Activated CD8-positive, alpha-beta memory T cell treated with anti-CD3 and anti-CD28 coated beads for 48 hours (primary cell): ENCODE data around the gene PHKA2.

ENCODE experiments used
- DNase-seq, 3 experiments: peaks; one replicate each; pipeline ENCODE4 v3.0.0-alpha.2; 2020; ENCODE audit warnings: low read depth in 2 of 3, low spot score in 2 of 3

Gene PHKA2

DNA sequence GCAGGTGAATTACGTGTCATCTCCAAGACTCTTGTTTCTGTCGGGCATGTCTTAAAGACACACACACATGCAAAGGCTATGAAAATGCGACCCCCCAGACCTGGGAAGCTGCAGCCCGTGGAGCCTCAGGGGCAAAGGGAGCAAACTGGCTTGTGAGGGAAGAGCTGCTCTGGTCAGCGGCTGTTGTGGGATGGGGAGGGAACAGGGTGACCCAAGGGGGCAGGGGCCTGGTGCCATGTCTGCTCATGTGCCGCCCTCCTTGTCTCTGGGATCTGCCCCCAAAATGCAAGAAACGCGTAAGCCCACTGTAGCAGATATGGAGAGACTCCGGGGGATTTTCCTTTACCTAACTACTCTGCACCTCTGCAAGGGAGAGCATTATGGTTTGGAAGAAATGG lies 92.4 kb downstream of the PHKA2 start:
- DNase-seq = no peak

DNA sequence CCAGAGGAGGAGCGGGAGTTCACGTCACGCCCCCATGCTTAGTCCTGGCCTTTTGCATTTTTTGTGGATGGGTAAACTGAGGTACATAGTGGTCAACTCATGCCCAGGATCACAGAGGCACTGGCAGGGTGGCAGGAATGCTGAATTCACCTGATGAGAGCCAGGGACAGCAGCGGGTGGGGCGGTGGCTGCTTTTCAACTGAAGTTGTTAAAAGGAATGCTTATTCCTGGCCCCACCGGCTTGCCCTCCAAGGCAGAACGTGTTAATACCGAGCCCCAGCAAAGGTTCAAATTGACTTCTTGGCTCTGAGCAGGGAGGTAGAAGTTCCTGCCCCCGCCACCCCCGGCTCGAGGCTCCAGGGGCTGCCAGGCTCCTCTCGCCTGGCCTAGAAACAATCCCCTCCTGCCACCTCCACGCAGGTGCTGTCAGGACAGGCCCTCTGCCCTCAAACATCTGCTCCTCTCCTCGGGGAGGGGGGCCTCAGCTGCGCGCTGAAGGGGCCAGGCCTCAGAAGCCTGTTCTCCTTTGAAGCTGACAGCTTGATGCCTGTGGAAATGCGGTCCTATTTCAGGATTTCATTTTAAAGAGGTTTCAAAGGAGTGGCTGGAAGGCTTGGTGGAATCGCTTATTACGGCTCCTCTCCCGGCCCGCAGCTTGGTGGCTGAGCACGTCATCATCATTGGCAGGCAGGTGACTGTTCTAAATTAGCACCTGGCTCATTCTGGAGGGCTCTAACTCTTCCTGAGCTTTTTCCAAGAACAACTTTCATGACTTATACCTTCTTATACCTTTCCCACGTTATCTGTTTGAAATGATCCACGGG lies 93.0 kb downstream of the PHKA2 start:
- DNase-seq = no peak

GRCh38 chrX:18890049-18890381 lies 93.9 kb downstream of the PHKA2 start:
- DNase-seq = no peak

DNA sequence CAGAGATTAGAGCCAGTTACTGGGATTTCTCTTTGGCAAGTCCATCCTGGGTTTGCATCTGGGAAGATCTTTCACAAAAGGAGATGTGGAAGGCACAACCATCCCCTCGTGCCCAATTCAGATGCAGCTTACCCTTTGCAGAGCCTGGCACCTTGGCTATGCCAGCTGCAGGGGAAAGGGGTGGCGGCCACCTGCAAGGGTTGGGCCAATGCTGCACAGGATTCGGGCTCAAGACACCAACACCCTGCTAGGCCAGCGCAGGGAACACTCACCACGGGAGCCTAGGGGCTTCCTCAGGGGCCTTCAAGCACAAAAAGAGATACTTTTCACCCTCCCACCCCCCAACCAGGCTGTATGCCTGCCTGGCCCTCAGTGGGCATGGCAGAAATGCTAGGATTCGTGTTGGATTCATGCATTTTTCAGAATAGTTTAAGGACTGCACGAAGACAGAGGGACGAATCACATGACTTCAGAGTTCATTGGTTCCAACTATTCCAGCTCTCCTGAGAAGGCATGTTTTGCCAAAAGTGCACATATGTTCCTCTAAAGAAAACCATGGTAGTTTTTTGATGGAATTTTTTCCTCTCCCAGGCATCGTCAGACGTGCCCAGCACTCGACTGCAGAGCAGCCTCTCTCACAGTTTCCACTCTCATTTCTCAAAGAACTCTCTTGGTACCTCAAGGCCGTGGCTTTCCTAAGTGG lies 94.4 kb downstream of the PHKA2 start:
- no peak for DNase-seq

GRCh38 chrX:18888281-18888680 lies 95.6 kb downstream of the PHKA2 start:
- DNase-seq = no peak

DNA sequence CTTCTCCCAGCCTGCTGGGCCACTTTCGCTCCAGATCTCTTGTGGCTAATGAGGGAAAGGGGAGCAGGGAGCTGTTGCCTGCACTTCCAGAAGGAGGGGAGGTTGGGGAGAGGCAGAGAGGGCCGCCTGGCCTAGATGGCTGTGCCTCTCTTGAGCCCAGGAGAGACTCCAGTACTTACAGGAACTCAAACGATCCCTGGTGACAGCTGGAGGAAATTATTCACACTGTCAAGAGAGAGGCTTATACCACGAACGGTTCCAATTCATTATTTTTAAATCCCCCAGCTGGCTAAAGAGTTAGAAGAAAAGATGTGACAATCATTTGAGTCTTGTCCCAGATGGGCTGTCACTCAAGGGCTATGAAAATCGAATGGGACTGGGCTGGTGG lies 96.1 kb downstream of the PHKA2 start:
- DNase-seq = no peak

GRCh38 chrX:18887177-18887824 lies 96.6 kb downstream of the PHKA2 start:
- DNase-seq = no peak

DNA sequence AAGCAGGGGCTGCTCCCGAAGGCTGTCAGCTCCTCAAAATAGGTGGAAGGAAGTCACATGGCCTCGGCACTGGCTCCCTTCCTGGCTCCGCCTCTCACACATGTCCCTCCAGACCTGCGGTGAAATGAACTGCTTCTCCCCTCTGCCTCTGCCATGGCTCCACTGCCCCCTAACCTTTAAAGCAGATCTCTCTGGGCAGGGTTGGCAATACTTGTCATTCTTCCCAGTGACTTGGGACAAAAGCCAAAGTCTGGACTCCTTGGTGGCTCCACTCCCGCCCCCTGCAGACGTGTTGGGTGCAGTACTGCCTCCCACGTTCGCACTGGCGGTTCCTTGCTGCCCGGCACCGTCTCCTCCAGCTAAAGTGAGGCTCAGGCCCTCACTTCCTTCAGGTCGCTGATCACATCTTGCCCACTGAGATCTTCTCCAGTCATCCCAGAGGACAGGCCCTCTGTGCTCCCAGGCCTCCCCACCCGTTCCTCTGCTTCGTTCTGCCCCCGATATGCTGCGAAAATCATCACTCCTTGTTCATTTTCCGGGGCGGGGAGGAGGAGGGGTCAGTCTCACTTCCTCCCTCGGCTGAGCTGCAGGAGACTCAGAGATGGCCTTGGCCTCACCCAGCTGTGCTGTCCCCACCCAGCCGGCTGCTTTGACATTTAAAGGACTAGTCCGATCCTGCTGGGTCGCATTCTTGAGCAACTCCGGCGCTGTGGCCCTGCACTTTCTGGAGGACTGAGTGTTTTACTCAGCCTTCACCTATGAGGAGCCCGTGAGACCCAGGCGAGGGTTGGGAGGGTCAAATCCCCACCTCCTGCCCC lies 97.4 kb downstream of the PHKA2 start:
- peak in 1 of 3 experiments; percentile 7 for DNase-seq

GRCh38 chrX:18886005-18886343 lies 97.9 kb downstream of the PHKA2 start:
- no peak for DNase-seq

- no peak for DNase-seq
Measured at GRCh38 chrX:18885328-18886004, 98.4 kb downstream of the PHKA2 start.

- no peak for DNase-seq
Measured at GRCh38 chrX:18884916-18885315, 99.0 kb downstream of the PHKA2 start.

- DNase-seq = no peak
Measured at GRCh38 chrX:18883961-18884765, 99.8 kb downstream of the PHKA2 start.

DNA sequence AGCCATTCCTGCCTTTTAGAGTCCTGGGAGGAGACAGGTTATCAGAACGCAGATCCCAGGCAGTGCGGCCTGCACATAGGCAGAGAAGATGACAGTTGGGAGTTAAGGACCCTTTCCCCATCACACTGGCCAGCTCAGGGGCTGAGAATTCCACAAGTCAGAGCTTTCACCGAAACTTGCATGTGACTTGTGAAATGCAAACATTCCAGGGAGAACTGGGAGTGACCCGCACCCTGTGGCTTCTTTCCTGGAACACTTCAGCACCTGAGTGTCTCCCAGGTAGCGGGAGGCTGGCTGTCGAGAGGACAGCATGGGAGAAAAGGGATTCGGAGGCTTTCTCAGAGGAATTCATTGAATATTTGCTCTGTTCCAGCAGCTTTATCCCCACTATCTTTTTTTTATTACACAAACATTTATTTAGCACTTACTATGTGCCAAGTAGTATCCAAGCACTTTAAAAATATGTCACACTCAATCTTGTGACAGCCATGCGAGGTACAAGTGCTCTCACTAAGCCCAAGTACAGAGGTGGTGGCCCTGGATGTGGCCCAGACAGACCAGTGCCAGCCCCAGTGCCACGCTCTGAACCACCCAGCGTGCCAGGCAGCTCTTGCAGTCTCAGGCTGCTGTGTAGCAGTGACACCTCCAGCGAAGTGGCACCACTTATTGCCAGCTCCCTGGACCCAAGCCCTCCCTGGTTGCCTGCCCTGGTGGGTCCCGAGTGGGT lies 100.5 kb downstream of the PHKA2 start:
- DNase-seq = no peak

GRCh38 chrX:18879144-18879543 lies 104.8 kb downstream of the PHKA2 start:
- DNase-seq = no peak

- DNase-seq = no peak
Measured at GRCh38 chrX:18877469-18877868, 106.4 kb downstream of the PHKA2 start.

DNA sequence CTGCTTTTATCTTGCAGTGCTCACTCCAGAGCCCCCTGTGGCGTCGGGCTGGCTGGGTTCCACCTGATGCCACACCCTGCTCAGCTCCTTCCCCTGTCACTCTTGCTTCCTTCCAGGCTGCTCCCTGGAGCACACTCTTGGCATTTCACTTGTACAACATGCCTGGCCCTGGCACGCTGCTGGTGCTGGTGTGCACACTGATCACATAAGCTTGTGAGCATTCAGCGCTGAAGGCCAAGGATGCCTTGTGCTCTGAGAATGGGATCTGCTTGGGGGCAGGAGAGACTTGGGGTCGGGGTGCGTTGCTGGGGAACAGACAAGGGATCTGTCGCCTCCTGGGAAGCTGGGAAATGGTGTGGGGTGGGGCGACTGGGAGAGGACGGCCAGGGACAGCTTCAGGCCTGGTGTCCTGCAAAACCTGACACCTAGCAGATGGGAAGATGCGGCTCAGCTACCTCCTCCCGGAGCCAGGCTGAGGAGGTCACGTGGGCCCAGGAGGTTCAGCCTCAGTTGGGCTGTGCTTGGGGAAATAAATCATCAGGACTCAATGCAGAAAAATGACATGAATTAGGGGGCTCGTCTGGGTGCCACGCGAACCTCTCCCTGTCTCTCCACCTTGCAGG lies 108.5 kb downstream of the PHKA2 start:
- no peak for DNase-seq

DNA sequence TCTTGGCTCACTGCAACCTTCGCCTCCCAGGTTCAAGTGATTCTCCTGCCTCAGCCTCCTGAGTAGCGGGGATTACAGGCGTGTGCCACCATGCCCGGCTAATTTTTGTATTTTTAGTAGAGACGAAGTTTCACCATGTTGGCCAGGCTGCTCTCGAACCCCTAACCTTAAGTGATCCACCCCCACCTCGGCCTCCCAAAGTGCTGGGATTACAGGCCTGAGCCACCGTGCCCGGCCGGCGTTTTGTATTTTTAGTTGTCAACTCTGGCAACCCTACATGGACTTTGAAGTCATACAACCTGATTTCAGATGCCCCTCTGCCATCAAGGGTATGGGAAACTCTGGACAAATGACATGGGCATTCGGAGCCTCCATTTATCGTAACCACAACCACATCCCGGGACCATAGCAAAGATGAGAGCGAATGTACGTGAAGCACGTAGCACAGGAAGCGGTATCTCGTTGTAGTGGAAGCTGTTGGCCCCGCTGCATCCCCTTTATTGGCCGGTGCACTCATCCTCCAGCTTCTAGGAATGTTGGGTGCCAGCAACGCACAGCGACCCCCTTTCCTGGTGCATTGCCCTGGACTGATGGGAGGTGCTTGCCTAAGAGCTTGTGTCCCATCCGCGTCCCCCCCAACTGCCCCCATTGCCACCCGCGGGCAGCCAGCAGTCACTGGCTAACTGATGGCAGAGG lies 109.2 kb downstream of the PHKA2 start:
- DNase-seq = no peak

DNA sequence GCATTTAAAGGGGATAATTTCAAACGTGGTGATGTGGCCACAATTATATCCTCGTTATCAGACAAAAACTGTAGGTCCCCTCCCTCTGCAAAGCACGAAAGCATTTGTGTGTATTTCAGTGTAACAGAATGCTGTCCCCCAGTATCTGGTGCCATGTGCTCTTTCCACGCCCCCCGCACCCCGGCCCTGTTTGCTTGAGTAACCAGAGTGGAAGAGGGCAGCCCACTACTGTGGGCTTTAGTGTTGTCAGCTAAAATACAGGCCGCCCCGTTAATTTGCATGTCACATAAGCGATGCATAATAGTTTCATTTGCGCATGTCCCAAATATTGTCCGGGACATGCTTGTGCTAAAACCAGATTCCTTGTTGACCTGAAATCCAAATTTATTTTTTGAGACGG lies 110.1 kb downstream of the PHKA2 start:
- no peak for DNase-seq
